Heart right ventricle (tissue), 16 donors: ENCODE measurements around the gene KRT3. TPM values are rescaled to one million over a fixed set of nuclear protein-coding genes. Genes with fewer than 3 reads are reported as not detected.

Experiments
- ATAC-seq, 8 donors: fragments of 200-7000 bp; cut with Tn5 transposase; one replicate each; pipeline ENCODE4 v1.9.1; 2020; ENCODE audit warnings: mild to moderate bottlenecking in 8 of 8, moderate library complexity in 8 of 8, moderate number of reproducible peaks in 1 of 8
- DNase-seq, 2 donors: peaks; one replicate each; pipeline ENCODE4 v3.0.0-alpha.2; 2020
- H3K27ac ChIP-seq, 10 donors: fragments of 200-600 bp; sonication (generic) in 2 of 10; one replicate each; pipeline versions ENCODE4 v1.5.0 to v1.8.0; 2020 to 2022; ENCODE audit warnings: mild to moderate bottlenecking in 3 of 10
- H3K27me3 ChIP-seq, 7 donors: fragments of 200-600 bp; one replicate each; pipeline ENCODE4 v1.8.0; 2021 to 2022; ENCODE audit warnings: mild to moderate bottlenecking in 2 of 7
- H3K36me3 ChIP-seq, 9 donors: fragments of 200-600 bp; sonication (generic) in 1 of 9; one replicate each; pipeline versions ENCODE4 v1.5.0 to v1.8.0; 2020 to 2022; ENCODE audit warnings: mild to moderate bottlenecking in 2 of 9
- H3K4me1 ChIP-seq, 9 donors: fragments of 200-600 bp; sonication (generic) in 1 of 9; one replicate each; pipeline versions ENCODE4 v1.5.0 to v1.8.0; 2020 to 2022; ENCODE audit warnings: mild to moderate bottlenecking in 4 of 9
- H3K4me3 ChIP-seq, 10 donors: fragments of 200-600 bp; sonication (generic) in 2 of 10; one replicate each; pipeline versions ENCODE4 v1.5.0 to v1.8.0; 2020 to 2022; ENCODE audit warnings: mild to moderate bottlenecking in 7 of 10, moderate library complexity in 2 of 10
- H3K9me3 ChIP-seq, 11 donors: fragments of 200-600 bp in 10 of 11; sonication (generic) in 2 of 11; one replicate each; pipeline versions ENCODE4 v1.5.0 to v1.8.0; 2013 to 2022; ENCODE audit warnings: mild to moderate bottlenecking in 2 of 11, control low read depth in 1 of 11, moderate library complexity in 1 of 11
- WGBS, 2 donors: extraction: QIAGEN DNeasy Blood & Tissue Kit; methylation state at CpG; one replicate each; pipeline ENCODE4 v1.1.7; 2013; ENCODE audit warnings: inconsistent platforms in 1 of 2; 5-methylcytosine and 5-hydroxymethylcytosine counted together
- intact Hi-C, 10 donors: fragments of 100-400 bp; cut with DNase I; formaldehyde crosslinking; loops; one replicate each; pipeline versions ENCODE4 v1.11.1 to v1.14.2; 2022
- polyA plus RNA-seq, 2 donors: library from polyadenylated mRNA; stranded (reverse); fragments of 200-250 nt; gene quantifications; one replicate each; pipeline ENCODE4 v1.2.3, GENCODE V29; 2013
- total RNA-seq, 10 donors: library from RNA; stranded (reverse); fragmentation: NEBNext Ultra II Directional in 3 of 10; extraction: Animal tissue kit (Norgen Biotek cat#: 25700) in 3 of 10; gene quantifications; one replicate each; pipeline versions ENCODE4 v1.2.1 to v1.2.4, GENCODE V29; 2021 to 2023
- TF ChIP-seq, protein P1 (sequence below), 9 donors: fragments of 200-600 bp; sonication (generic) in 2 of 9; IDR thresholded peaks; one replicate each; pipeline versions ENCODE4 v1.5.0 to v1.8.0; 2021 to 2022; ENCODE audit warnings: antibody characterized with exemption in 9 of 9, mild to moderate bottlenecking in 5 of 9, moderate library complexity in 1 of 9
- donor health status: Arrhythmogenic right ventricular cardiomyopathy.
- donor health status: ischemic (EF 13 %, LVEDD 7.1; RV severe dilation, severe dysfunction).
- donor health status: healthy with polysubstance abuse.
- donor health status: DM: no; HTN: yes; CAD: no.
- donor health status: DM: no; HTN: no; CAD: no.
- donor health status: ischemic (EF 25% LVEDD 6.9; RV normal size, moderate dysfunction).
- donor health status: ischemic (EF 25% LVEDD 5.7; RV mildly dilated, moderate dysfunction).
- donor health status: healthy.
- donor health status: DM: yes; HTN: yes; CAD: no.
- donor health status: Ischemic cardiomyopathy.
- donor health status: ischemic (EF 35%, LVEDD 5.7; RV mildly dilated, moderate dysfunction).
- donor health status: nonischemic (EF 11% LVEDD 7.7; RV severe dilation, severe dysfunction).
- donor health status: DM: yes; HTN: yes; CAD: no.
- donor health status: PGD.
- donor health status: ischemic (EF 29% LVEDD 5.4; RV normal size, mild dysfunction).
- donor health status: nonischemic (EF 23%, LVEDD 6.1; RV moderate dilation, normal function).

Gene KRT3
- total and polyA plus RNA-seq, 12 donors: not detected

DNA sequence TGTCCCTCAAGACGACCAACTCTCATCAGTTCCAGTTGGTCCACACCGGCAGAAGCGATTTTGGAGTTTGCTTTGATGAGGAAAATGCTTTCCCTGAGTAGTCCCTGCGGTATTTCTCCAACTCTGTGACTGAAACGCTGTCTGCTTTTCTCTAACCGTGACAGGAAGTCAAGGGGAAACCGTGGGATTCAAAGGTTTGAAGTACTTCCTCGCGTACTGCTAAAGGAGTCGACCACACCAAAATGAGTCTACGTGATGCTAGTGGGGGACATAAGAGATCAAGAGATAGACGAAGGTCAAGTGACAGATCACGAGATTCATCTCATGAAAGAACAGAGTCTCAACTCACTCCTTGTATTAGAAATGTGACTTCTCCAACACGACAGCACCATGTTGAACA is 47.3 kb downstream of the KRT3 start:
- DNase-seq (no peak), ATAC-seq (no peak)
- intact Hi-C loops: no loop called here

DNA sequence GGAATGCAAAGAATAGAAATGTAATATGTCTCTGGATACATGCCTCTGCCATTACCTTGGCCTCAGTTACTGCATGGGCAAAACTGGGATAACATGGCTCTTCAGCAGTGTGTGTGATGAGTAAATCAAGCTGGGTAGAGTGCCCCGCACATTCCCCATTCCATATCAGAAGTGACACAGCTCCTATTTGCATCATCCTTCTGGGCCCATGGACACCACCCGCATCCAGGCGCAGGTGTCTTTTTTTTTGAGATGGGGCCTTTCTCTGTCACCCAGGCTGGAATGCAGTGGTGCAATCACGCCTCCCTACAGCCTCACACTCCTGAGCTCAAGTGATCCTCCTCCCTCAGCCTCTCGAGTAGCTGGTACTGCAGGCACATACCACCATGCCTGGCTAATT is 50.4 kb downstream of the KRT3 start:
- Histone ChIP-seq H3K4me1 (no peaks in the 10 kb centered on the region), H3K27ac (no peak overlapping the region), H3K9me3 (no peaks in the 10 kb centered on the region), H3K36me3 (no peaks in the 10 kb centered on the region), H3K27me3 (peaks cover 0 to 48% (median 18%) of the 10 kb centered on the region in 7 donors), H3K4me3 (no peak overlapping the region)
- intact Hi-C loops: no loop called here
- 75 to 79% methylated on average over 5 of the region's 5 CpGs for WGBS, 2 donors
- TF ChIP-seq, protein P1, sequence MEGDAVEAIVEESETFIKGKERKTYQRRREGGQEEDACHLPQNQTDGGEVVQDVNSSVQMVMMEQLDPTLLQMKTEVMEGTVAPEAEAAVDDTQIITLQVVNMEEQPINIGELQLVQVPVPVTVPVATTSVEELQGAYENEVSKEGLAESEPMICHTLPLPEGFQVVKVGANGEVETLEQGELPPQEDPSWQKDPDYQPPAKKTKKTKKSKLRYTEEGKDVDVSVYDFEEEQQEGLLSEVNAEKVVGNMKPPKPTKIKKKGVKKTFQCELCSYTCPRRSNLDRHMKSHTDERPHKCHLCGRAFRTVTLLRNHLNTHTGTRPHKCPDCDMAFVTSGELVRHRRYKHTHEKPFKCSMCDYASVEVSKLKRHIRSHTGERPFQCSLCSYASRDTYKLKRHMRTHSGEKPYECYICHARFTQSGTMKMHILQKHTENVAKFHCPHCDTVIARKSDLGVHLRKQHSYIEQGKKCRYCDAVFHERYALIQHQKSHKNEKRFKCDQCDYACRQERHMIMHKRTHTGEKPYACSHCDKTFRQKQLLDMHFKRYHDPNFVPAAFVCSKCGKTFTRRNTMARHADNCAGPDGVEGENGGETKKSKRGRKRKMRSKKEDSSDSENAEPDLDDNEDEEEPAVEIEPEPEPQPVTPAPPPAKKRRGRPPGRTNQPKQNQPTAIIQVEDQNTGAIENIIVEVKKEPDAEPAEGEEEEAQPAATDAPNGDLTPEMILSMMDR (IDR thresholded peaks at IDR 0.05): no peak
- ATAC-seq: no peak
- DNase-seq: no peak

More for the DNA sequence above, 47.3 kb downstream of the KRT3 start:
- no peak overlapping the region for H3K4me3 ChIP-seq
- TF ChIP-seq, protein P1 (IDR thresholded peaks at IDR 0.05): no peak
- H3K4me1 ChIP-seq: no peaks in the 10 kb centered on the region
- peaks cover 0 to 39% (median 7%) of the 10 kb centered on the region in 7 donors for H3K27me3 ChIP-seq
- WGBS, 2 donors: 64 to 70% methylated on average over 14 of the region's 14 CpGs
- no peak overlapping the region for H3K27ac ChIP-seq
- H3K36me3 ChIP-seq: no peaks in the 10 kb centered on the region
- H3K9me3 ChIP-seq: no peaks in the 10 kb centered on the region

DNA sequence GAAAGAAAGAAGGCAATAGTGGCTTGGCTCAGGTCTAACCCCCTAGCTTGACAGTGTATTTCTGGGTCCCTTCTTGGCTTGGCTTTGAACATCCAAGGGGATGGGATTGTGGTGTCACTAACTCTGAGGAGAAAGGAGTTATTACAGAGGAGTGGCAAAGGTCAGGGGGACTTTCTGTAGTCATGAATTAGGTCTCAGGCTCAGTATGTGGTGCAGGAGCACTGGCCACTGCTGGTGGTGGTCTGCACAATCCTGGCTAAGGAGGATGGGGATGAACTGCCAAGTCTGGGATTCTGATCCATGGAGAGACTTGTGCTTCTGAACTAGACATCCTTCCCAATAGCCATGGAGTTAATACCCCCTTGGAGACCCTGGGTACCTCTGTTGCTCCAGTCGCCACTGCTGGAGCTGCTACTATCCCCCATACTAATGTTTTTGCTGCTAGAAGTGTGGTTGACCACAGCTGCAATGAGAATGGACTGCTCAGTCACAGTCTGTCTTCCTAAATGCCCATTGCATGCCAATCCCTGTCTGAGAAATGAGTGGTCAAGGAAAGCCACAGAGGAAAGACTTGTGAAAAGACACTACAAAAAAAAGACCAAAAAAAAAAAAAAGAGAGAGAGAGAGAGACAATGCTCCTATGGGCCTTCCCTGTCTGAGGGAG is 51.3 kb downstream of the KRT3 start:
- H3K9me3 ChIP-seq: no peaks in the 10 kb centered on the region
- ATAC-seq (no peak), DNase-seq (no peak)
- no peak overlapping the region for H3K27ac ChIP-seq
- H3K4me3 ChIP-seq: no peak overlapping the region
- no peaks in the 10 kb centered on the region for H3K4me1 ChIP-seq
- TF ChIP-seq, protein P1 (IDR thresholded peaks at IDR 0.05): no peak
- intact Hi-C loops: no loop called here
- H3K27me3 ChIP-seq: peaks cover 0 to 48% (median 18%) of the 10 kb centered on the region in 7 donors
- H3K36me3 ChIP-seq: no peaks in the 10 kb centered on the region
- WGBS, 2 donors: 50 to 57% methylated on average over 1 of the region's 1 CpG

DNA sequence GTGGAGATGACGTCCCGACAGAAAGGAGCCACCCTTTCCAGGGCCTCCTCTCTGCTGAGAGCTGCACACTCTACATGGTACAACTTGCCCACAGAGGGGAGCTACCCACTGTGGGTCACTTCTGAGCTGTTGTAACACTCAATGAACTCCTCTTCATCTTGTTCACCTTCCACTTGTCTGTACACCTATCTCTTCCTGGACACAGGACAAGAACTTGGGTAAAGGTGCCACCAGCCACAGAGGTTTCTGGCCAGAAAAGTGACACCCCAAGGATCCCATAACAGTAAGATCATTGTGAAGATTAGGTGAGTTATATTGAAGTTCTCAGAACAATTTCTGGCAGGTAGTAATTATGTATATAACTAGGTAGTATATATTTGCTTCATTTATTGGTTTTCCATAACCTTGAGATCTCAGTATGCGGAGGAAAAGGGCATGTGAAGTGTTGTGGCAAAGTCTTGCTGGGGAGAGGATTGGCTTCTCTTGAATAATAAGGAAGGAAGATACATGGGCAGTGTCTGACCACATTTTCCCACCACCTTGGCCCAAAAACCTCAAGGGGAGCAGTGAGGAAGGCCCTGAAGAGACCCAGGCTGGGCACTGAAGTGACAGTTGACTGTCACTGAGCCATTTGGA is 53.0 kb downstream of the KRT3 start:
- Histone ChIP-seq H3K36me3 (no peaks in the 10 kb centered on the region), H3K4me3 (no peak overlapping the region), H3K27me3 (peaks cover 0 to 44% (median 23%) of the 10 kb centered on the region in 7 donors), H3K9me3 (no peaks in the 10 kb centered on the region), H3K27ac (no peak overlapping the region), H3K4me1 (no peaks in the 10 kb centered on the region)
- WGBS, 2 donors: 75 to 77% methylated on average over 3 of the region's 3 CpGs
- DNase-seq: no peak
- intact Hi-C loops: no loop called here
- TF ChIP-seq, protein P1 (IDR thresholded peaks at IDR 0.05): no peak
- no peak for ATAC-seq
